ENCODE data around the gene APBA2.

Gene APBA2

DNA sequence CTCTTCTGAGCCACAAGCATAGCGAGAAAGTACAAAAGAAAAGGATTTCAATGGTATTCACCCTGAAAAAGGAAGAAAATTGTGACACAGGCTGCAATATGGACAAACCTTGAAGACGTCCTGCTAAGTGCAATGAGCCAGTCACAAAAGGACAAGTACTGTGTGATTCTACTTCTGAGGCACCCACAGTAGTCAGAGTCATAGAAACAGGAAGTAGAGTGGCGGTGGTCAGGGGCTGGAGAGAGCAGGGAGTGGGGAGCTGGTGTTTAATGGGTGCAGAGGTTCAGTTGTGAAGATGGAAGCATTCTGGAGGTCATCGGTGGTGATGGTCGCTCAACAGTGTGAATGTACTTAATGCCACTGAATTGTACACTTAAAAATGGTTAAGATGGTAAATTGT lies 180.5 kb downstream of the APBA2 start:
- no peak for DNase-seq

GRCh38 chr15:29066838-29067237 lies 181.1 kb downstream of the APBA2 start:
- DNase-seq = no peak

DNA sequence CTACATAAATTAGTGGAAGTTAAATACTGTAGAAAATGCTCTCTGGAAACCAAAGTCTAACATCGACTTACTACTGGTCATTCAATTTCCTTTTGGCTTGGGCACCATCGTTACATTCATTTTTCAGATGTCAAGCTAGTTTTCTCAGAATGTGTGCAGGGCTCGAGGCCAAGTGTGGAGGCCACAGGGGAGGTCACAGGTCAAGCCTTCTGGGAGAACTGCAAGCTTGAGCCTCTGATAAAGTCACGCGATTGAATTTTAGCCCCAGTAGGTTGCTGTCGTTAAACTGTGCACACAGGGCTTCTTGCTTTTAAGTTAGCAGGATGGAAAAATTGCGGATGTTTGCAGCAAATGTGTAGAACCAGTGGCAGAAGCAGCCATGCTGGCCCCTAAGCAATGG lies 182.2 kb downstream of the APBA2 start:
- no peak for DNase-seq

- DNase-seq = no peak
Measured at GRCh38 chr15:29070471-29071231, 184.9 kb downstream of the APBA2 start.

DNA sequence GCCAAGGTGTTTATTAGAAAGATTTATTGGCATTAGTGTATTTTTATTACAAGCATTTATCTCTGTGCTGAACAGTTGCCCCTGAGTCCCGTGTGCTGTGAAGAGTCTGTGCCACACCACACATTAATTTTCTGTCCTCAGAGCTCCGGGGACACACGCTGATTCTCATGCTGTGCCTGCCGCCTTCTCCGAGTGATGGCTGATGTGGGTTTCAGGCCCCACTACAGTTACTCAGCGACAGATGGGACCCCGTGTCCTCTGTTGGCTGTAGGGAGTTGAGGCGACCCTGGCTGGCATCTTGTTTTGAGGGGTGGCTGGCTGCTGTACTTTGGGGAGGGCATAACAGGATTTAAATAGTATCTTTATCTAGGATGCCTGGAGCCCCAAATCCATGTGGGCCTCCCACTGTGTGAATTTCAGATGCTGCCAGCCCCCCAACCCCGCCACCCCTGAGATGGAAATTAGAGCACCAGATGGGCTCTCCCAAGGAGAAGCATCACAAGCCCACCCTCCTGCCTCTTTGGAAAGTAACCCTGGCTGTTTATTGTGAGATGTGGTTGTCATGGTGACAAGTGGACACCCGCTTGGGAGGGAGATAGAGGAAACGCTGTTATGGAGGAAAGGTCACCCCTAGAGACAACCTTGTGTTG lies 185.6 kb downstream of the APBA2 start:
- no peak for DNase-seq

DNA sequence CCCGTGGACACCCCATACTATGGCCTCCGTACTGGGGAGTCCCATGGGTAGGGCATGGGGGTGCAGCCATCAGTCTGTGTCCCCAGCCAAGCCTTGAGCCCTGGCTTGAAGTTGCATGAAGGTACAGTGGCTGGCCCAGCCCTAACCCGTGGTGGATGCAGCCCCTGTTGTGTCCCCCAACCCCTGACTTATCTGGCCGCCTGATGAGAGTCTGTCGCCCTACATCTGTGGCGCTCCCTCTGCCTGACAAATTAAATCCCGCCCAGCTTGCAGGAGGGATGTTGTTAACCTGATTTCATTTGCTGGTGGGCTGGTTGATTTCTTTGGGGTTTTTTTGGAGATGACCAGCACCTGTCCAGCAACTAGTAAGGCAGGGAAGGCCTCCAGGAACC lies 186.1 kb downstream of the APBA2 start:
- no peak for DNase-seq

DNA sequence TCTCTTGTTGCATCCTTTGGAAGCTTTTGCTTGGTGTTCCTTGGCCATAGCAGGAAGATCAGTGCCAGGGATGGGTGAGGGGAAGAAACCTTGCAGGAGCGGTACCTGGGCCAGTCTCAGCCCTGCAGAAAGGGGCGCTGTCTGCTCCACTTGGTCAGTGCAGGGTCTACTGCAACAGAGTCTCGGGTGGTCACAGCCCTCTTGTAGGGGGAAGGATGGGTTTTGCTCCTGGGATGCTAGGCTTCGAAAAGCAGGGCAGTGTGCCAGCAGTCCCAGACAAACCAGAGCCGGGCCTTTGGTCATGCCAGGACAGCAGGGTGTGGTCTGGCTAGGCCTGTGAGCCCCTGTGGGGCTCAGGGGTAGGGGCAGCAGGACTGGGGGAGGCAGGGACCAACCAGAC lies 186.7 kb downstream of the APBA2 start:
- no peak for DNase-seq

- DNase-seq = no peak
Measured at GRCh38 chr15:29074045-29074444, 188.3 kb downstream of the APBA2 start.

GRCh38 chr15:29078541-29078940 lies 192.8 kb downstream of the APBA2 start:
- no peak for DNase-seq

DNA sequence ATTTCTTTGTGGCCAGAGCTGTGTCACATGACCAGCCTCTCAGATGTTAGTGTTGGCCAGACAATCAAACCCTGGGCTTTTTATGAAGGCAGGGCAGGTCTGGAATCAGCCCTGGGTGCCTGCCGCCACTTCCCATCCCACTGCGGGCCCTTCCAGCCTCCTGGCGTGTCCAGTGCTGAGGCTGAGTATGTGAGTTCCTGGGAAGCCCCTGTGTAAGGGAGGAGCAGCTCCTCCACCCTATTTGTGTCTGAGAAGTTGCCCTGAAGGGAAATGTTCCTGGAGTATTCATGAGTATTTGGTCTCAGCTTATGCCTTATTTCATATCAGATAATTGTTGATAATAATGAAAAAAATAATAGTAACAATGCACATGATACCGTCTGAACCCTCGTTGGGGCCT lies 193.7 kb downstream of the APBA2 start:
- no peak for DNase-seq

DNA sequence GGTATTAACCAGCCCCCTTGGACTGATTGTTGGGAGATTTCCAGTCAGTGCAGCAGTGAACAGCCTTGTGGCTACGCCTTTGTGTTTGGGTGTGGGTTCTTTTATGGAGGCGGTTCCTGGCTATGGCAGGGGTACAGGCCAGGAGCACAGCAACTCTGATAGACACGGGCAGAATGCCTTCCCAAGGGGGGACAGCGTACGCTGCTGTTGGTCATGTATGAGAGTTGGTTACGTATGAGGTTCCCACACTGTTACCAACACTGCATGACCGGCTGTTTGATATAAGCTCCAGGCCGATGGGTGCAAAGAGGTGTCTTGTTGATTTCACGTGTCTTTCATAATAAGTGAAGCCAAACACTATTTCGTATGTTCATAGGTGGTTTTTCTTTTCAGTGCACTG lies 196.0 kb downstream of the APBA2 start:
- no peak for DNase-seq

GRCh38 chr15:29083161-29083560 lies 197.4 kb downstream of the APBA2 start:
- DNase-seq = no peak

- DNase-seq = no peak
Measured at GRCh38 chr15:29083858-29084257, 198.1 kb downstream of the APBA2 start.

DNA sequence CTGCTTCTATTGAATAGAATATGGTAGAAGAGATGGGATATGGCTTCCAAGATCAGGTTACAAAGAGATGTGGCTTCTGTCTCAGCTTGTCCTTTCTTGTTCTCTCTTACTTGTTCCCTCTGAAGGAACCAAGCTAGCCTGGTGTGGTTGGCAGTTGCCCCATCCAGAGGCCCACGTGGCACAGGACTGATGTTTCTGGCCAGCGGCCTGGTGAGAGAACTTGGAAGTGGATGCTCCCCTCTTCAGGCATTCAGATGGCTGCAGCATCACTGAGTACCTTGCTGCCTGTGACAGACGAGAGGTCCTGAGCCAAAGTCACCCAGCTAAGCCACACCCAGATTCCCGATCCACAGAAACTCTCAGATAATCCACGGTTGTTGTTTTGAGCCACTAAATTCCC lies 200.2 kb downstream of the APBA2 start:
- no peak for DNase-seq

GRCh38 chr15:29086891-29087290 lies 201.1 kb downstream of the APBA2 start:
- DNase-seq = no peak

GRCh38 chr15:29087521-29088285 lies 201.9 kb downstream of the APBA2 start:
- no peak for DNase-seq

- no peak for DNase-seq
Measured at GRCh38 chr15:29088666-29089065, 202.9 kb downstream of the APBA2 start.

DNA sequence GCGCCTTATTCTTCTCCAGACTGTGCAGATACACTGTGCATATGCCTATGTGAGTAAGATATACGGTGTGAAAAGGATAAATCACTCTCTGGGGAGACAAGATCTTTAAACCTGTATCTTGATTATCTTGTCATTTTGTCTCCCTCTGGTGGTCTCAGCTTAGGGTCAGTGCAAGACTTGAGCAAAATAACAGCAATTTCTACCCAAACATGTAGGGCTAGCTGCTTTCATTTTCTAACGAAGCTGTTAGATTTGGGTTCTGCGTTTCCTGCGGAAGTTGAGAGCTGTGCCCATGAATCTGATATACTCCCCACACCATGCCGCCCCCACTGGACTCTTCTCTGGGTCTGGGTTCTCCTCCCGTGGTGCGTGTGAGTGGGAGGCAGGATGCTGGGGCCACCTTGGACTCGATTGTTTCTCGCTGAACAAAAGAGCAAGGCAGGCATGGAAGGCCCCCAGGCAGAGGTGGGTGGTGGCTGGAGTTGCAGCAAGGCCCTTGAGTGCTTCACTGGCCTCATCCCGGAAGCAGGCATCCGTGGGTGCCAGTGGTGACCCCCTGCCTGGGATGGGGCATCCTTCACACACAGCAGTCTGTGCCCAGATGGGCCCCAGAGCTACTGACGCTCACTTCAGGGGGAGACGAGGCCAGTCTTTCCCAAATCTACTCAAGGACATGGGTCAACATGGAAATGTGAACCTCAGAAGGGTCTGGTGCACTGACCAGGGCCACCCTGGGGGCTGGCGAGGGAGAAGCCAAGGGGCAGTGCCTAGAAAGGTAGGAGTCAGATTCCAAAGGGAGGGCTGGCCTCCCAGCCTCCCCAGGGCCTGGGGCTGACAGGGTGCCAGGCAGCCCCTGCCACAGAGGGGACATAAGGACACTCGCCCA lies 204.2 kb downstream of the APBA2 start:
- DNase-seq = peak in 1 of 2 experiments; percentile 8

DNA sequence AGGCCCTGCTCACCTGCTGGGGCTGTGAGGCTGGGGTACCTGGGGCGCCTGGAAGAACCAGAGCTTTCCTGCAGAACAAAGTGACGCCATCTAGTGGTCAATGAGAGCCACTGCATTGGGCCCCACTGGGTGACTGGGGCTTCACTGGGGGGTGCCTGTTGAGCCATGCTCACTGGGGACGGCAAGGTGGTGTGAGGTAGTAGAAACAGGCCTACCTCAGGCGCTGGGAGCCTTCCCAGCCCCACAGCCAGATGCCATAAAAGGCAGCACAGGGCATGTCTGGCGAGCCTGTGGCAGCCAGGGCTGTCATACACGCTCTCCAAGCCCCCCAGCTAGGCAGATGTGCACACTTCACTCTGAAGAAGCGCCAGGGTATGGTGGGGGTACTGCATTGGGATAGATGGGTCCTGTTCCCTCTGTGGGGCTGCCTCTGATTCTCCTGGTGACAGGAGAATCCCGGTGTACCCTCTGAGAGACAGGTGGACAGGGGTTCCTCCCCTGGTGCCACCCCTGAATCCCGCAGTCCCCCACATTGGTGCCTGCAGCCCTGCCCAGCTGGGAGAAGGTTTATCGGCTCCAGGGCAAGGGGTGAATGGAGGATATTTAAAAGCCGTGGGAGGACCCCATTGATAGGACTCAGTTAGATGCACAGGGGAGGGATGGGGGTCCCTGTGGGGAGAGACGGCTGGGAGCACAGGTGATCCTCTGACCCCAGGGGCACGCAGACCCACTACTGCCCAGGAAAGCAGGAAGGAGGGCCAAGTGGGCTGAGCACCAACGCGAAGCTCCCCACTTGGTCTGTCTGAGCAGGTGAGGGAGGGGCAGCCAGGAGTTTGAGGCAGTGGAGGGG lies 205.1 kb downstream of the APBA2 start:
- DNase-seq = peak; percentile 25 to 27

DNA sequence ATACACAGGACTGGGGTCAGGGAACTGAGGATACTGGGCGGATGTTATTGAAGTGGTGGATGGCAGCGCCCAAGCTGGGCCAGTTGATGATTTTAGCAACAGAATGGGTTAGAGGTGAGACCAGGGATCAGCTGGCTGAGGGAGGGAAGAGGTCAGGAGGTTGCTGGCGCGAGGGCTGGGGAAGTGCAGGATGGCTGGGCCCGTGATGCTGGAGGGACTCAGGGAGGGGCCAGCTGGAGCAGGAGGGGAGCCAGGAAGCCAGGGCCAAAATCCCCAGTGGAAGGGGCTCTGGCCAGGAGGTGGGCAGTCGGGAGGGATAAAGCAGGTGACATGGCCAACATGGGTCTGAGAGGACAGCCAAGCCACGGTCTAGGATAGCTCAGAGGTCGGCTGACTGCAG lies 205.9 kb downstream of the APBA2 start:
- DNase-seq = no peak

GRCh38 chr15:29092376-29093064 lies 206.7 kb downstream of the APBA2 start:
- no peak for DNase-seq
